CD8-positive, alpha-beta memory T cell (primary cell): ENCODE data around the gene RGS7. TPM values are rescaled to one million over a fixed set of nuclear protein-coding genes. Genes with fewer than 3 reads are reported as not detected.

ENCODE experiments used
- CTCF ChIA-PET: fragments of 350-600 bp; sonication (Branson Sonifier 250); formaldehyde crosslinking; loops from one replicate; lab custom pipeline; 2021; ENCODE audit warnings: antibody characterized with exemption; lab: Charles Lee
- POLR2A ChIA-PET: fragments of 350-600 bp; sonication (Branson Sonifier 250); formaldehyde crosslinking; loops from one replicate; lab custom pipeline; 2021; ENCODE audit warnings: antibody characterized with exemption; lab: Charles Lee
- DNase-seq, 5 donors: peaks; one replicate each; pipeline versions ENCODE4 v3.0.0 to v3.0.0-alpha.2; 2020 to 2022; ENCODE audit warnings: mixed read lengths in 1 of 5
- H3K27ac ChIP-seq: one replicate; pipeline ENCODE4 v1.7.0; 2013; ENCODE audit warnings: low read depth, mild to moderate bottlenecking, low read length, moderate library complexity
- H3K27me3 ChIP-seq: 2 replicates; pipeline ENCODE4 v1.7.0; 2013; ENCODE audit warnings: low read length, mild to moderate bottlenecking; ENCODE audit not compliant: insufficient read depth, poor library complexity, severe bottlenecking
- H3K36me3 ChIP-seq: 2 replicates; pipeline ENCODE4 v1.7.0; 2013; ENCODE audit warnings: mild to moderate bottlenecking, low read length, moderate library complexity; ENCODE audit not compliant: insufficient read depth
- H3K4me1 ChIP-seq: 2 replicates; pipeline ENCODE4 v1.7.0; 2013; ENCODE audit warnings: mild to moderate bottlenecking, low read length, moderate library complexity; ENCODE audit not compliant: insufficient read depth
- H3K4me3 ChIP-seq: 2 replicates; pipeline ENCODE4 v1.7.0; 2013; ENCODE audit warnings: mild to moderate bottlenecking, low read length
- H3K9me3 ChIP-seq: 2 replicates; pipeline ENCODE4 v1.7.0; 2013; ENCODE audit warnings: mild to moderate bottlenecking, low read length
- H3K27ac Mint-ChIP-seq, 8 donors: one replicate each; pipeline ENCODE4 v1.8.0; 2020 to 2021; ENCODE audit warnings: mixed read lengths in 8 of 8, mild to moderate bottlenecking in 6 of 8, inconsistent platforms in 3 of 8, moderate library complexity in 3 of 8
- H3K27me3 Mint-ChIP-seq, 2 donors: one replicate each; pipeline ENCODE4 v1.8.0; 2020 to 2021; ENCODE audit warnings: mixed read lengths in 2 of 2, mild to moderate bottlenecking in 1 of 2, moderate library complexity in 1 of 2
- H3K36me3 Mint-ChIP-seq, 3 donors: one replicate each; pipeline ENCODE4 v1.8.0; 2020 to 2021; ENCODE audit warnings: mixed read lengths in 3 of 3, inconsistent platforms in 1 of 3, mild to moderate bottlenecking in 1 of 3
- H3K4me1 Mint-ChIP-seq, 3 donors: one replicate each; pipeline ENCODE4 v1.8.0; 2020 to 2021; ENCODE audit warnings: mixed read lengths in 3 of 3, inconsistent platforms in 1 of 3, mild to moderate bottlenecking in 1 of 3
- H3K4me3 Mint-ChIP-seq, 7 donors: one replicate each; pipeline ENCODE4 v1.8.0; 2020 to 2021; ENCODE audit warnings: mixed read lengths in 7 of 7, mild to moderate bottlenecking in 6 of 7, moderate library complexity in 4 of 7, inconsistent platforms in 2 of 7
- H3K9me3 Mint-ChIP-seq, 5 donors: one replicate each; pipeline ENCODE4 v1.8.0; 2020 to 2022; ENCODE audit warnings: mixed read lengths in 5 of 5, mild to moderate bottlenecking in 3 of 5, moderate library complexity in 2 of 5, inconsistent platforms in 1 of 5
- polyA plus RNA-seq: library from polyadenylated mRNA; unstranded; fragments of 300-500 nt; fragmentation: Illumina TruSeq; gene quantifications from one replicate; pipeline ENCODE4 v1.2.3, GENCODE V29; 2021
- total RNA-seq, 2 experiments: library from RNA; stranded (reverse); gene quantifications; one replicate each; pipeline ENCODE4 v1.2.3, GENCODE V29; 2021

The RGS7 gene
- total and polyA plus RNA-seq, 3 experiments from 2014 or later = not detected

DNA sequence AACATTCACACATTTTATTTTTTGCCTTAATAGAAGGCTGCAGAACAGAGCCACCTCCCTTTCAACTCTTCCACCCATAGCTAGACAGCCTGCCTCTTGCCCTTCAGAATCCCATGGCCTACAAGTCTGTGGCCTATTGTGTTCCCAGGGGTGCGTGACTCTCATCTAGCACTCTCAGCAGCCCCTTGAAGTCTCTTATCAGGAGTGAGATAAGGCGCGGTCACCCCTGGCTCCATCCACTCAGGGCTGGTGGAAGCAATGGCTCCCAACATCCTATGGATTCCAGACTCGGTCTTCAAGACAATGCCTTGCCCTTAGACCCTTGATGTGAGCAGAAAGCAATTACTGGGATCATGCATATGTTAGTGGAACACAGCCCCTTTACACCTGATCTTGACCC lies 480.9 kb downstream of the RGS7 start:
- no peak overlapping the region for H3K27ac ChIP-seq
- H3K4me1 ChIP-seq = no peaks in the 10 kb centered on the region
- ChIA-PET POLR2A (no interaction called here), CTCF (no interaction called here)
- Mint-ChIP-seq H3K4me1 (no peaks in the 10 kb centered on the region), H3K27me3 (no peaks in the 10 kb centered on the region), H3K27ac (no peak overlapping the region), H3K9me3 (peaks cover 2 to 15% (median 8%) of the 10 kb centered on the region in 5 donors), H3K4me3 (no peak overlapping the region), H3K36me3 (no peaks in the 10 kb centered on the region)
- no peak for DNase-seq
- H3K27me3 ChIP-seq = no peaks in the 10 kb centered on the region
- H3K4me3 ChIP-seq = no peak overlapping the region
- no peaks in the 10 kb centered on the region for H3K9me3 ChIP-seq
- no peaks in the 10 kb centered on the region for H3K36me3 ChIP-seq

GRCh38 chr1:240869071-240869470 lies 487.9 kb downstream of the RGS7 start:
- H3K9me3 ChIP-seq = no peaks in the 10 kb centered on the region
- H3K27me3 ChIP-seq = no peaks in the 10 kb centered on the region
- ChIA-PET POLR2A (no interaction called here), CTCF (no interaction called here)
- no peak overlapping the region for H3K27ac Mint-ChIP-seq
- no peak overlapping the region for H3K4me3 Mint-ChIP-seq
- no peaks in the 10 kb centered on the region for H3K27me3 Mint-ChIP-seq
- no peaks in the 10 kb centered on the region for H3K36me3 ChIP-seq
- H3K4me1 ChIP-seq = no peaks in the 10 kb centered on the region
- H3K9me3 Mint-ChIP-seq = peaks cover 0 to 8% (median 6%) of the 10 kb centered on the region in 5 donors
- no peaks in the 10 kb centered on the region for H3K36me3 Mint-ChIP-seq
- no peak overlapping the region for H3K27ac ChIP-seq
- no peak overlapping the region for H3K4me3 ChIP-seq
- H3K4me1 Mint-ChIP-seq = no peaks in the 10 kb centered on the region
- DNase-seq = no peak

DNA sequence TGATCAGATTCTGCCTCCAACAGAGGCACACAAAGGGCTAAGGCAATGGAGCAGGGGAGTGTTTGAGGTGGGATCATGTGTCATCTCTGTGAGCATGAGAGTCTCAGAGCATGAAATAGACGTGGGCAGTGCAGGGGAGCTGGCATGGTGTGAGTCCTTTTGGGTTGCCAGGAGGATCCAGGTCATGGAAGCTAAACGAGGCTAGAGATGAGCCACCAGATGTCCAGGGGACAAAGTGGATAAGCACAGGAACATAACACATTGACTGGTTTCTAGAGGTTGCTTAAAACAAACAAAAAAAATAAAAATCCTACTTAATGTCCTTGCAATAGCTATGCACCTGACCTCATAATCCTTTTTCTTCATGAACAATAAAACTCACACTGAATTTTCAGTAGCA lies 490.3 kb downstream of the RGS7 start:
- peaks cover under 1 to 7% (median 5%) of the 10 kb centered on the region in 5 donors for H3K9me3 Mint-ChIP-seq
- H3K27ac Mint-ChIP-seq = no peak overlapping the region
- H3K36me3 ChIP-seq = no peaks in the 10 kb centered on the region
- H3K27ac ChIP-seq = no peak overlapping the region
- H3K4me1 ChIP-seq = no peaks in the 10 kb centered on the region
- CTCF ChIA-PET = no interaction called here
- no peak overlapping the region for H3K4me3 Mint-ChIP-seq
- H3K4me3 ChIP-seq = no peak overlapping the region
- POLR2A ChIA-PET = no interaction called here
- no peak for DNase-seq
- H3K9me3 ChIP-seq = no peaks in the 10 kb centered on the region
- no peaks in the 10 kb centered on the region for H3K27me3 Mint-ChIP-seq
- H3K27me3 ChIP-seq = no peaks in the 10 kb centered on the region
- H3K4me1 Mint-ChIP-seq = no peaks in the 10 kb centered on the region
- no peaks in the 10 kb centered on the region for H3K36me3 Mint-ChIP-seq

DNA sequence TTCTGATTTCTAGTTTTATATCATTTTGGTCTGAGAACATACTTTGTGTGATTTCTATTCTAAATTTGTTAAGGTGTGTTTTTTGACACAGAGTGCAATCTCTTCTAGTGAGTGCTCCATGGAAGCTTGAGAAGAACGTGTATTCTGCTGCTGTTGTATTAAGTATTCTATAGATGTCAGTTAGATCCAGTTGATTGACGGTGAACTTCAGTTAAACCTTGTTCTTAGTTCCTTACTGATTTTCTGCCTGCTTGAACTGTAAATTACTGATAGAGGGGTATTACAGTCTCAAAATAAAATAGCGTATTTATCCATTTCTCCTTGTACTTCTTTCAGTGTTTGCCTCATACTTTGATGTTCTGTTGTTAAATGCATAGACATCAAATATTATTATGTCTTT lies 497.0 kb downstream of the RGS7 start:
- Mint-ChIP-seq H3K4me3 (no peak overlapping the region), H3K27me3 (no peaks in the 10 kb centered on the region), H3K27ac (no peak overlapping the region), H3K9me3 (peaks cover 0 to 19% (median 2%) of the 10 kb centered on the region in 5 donors), H3K4me1 (no peaks in the 10 kb centered on the region), H3K36me3 (no peaks in the 10 kb centered on the region)
- Histone ChIP-seq H3K9me3 (no peaks in the 10 kb centered on the region), H3K36me3 (no peaks in the 10 kb centered on the region), H3K27ac (no peak overlapping the region), H3K4me1 (no peaks in the 10 kb centered on the region), H3K4me3 (no peak overlapping the region), H3K27me3 (no peaks in the 10 kb centered on the region)
- ChIA-PET CTCF (no interaction called here), POLR2A (no interaction called here)
- no peak for DNase-seq

- peaks cover 0 to 20% (median 4%) of the 10 kb centered on the region in 5 donors for H3K9me3 Mint-ChIP-seq
- no peaks in the 10 kb centered on the region for H3K4me1 Mint-ChIP-seq
- no peaks in the 10 kb centered on the region for H3K27me3 Mint-ChIP-seq
- Histone ChIP-seq H3K4me3 (no peak overlapping the region), H3K4me1 (no peaks in the 10 kb centered on the region), H3K36me3 (no peaks in the 10 kb centered on the region), H3K27ac (no peak overlapping the region), H3K27me3 (no peaks in the 10 kb centered on the region), H3K9me3 (no peaks in the 10 kb centered on the region)
- no peak overlapping the region for H3K27ac Mint-ChIP-seq
- no peak for DNase-seq
- CTCF ChIA-PET = no interaction called here
- POLR2A ChIA-PET = no interaction called here
- H3K36me3 Mint-ChIP-seq = no peaks in the 10 kb centered on the region
- no peak overlapping the region for H3K4me3 Mint-ChIP-seq
Observed at GRCh38 chr1:240854367-240854766, 502.6 kb downstream of the RGS7 start.

DNA sequence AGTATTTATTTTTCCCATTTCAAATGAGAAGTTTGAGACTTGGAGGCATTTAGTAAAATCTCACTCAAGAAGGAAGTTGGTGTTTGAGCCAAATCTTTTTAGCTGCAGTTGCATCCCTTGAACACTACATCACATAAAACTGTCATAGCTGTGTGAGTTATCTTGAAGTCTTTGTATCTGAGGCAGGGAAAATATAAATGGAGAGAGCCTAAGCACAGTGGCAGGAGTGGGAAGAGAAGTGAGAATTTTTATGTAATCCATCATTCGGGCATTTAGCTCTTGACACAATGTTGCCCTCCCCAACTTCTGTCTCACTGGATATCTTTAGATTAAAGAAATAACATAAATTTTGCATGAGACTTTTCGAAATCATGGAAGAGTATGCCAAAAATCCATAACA lies 509.7 kb downstream of the RGS7 start:
- H3K9me3 Mint-ChIP-seq = peaks cover 0 to 18% (median 7%) of the 10 kb centered on the region in 5 donors
- Histone ChIP-seq H3K4me1 (no peaks in the 10 kb centered on the region), H3K36me3 (no peaks in the 10 kb centered on the region), H3K9me3 (no peaks in the 10 kb centered on the region), H3K27me3 (no peaks in the 10 kb centered on the region), H3K27ac (no peak overlapping the region), H3K4me3 (no peak overlapping the region)
- no peaks in the 10 kb centered on the region for H3K27me3 Mint-ChIP-seq
- no peak overlapping the region for H3K4me3 Mint-ChIP-seq
- no peak overlapping the region for H3K27ac Mint-ChIP-seq
- CTCF ChIA-PET = no interaction called here
- H3K36me3 Mint-ChIP-seq = no peaks in the 10 kb centered on the region
- no peak for DNase-seq
- POLR2A ChIA-PET = no interaction called here
- no peaks in the 10 kb centered on the region for H3K4me1 Mint-ChIP-seq

- H3K4me3 Mint-ChIP-seq = no peak overlapping the region
- no peak overlapping the region for H3K27ac Mint-ChIP-seq
- H3K27me3 Mint-ChIP-seq = no peaks in the 10 kb centered on the region
- no peaks in the 10 kb centered on the region for H3K9me3 ChIP-seq
- no peaks in the 10 kb centered on the region for H3K36me3 ChIP-seq
- ChIA-PET CTCF (no interaction called here), POLR2A (no interaction called here)
- H3K9me3 Mint-ChIP-seq = peaks cover 0 to 26% (median 9%) of the 10 kb centered on the region in 5 donors
- DNase-seq = no peak
- H3K27ac ChIP-seq = no peak overlapping the region
- no peaks in the 10 kb centered on the region for H3K27me3 ChIP-seq
- H3K36me3 Mint-ChIP-seq = peaks cover 0 to 2% (median 0%) of the 10 kb centered on the region in 3 donors
- no peak overlapping the region for H3K4me3 ChIP-seq
- H3K4me1 ChIP-seq = no peaks in the 10 kb centered on the region
- H3K4me1 Mint-ChIP-seq = no peaks in the 10 kb centered on the region
Observed at GRCh38 chr1:240844486-240844885, 512.5 kb downstream of the RGS7 start.

GRCh38 chr1:240843798-240844197 lies 513.2 kb downstream of the RGS7 start:
- no peak overlapping the region for H3K27ac Mint-ChIP-seq
- DNase-seq = no peak
- H3K27ac ChIP-seq = no peak overlapping the region
- ChIA-PET CTCF (no interaction called here), POLR2A (no interaction called here)
- no peaks in the 10 kb centered on the region for H3K4me1 ChIP-seq
- H3K4me3 Mint-ChIP-seq = no peak overlapping the region
- H3K36me3 ChIP-seq = no peaks in the 10 kb centered on the region
- H3K9me3 ChIP-seq = no peaks in the 10 kb centered on the region
- no peaks in the 10 kb centered on the region for H3K27me3 Mint-ChIP-seq
- H3K36me3 Mint-ChIP-seq = peaks cover 0 to 2% (median 0%) of the 10 kb centered on the region in 3 donors
- no peaks in the 10 kb centered on the region for H3K27me3 ChIP-seq
- no peak overlapping the region for H3K4me3 ChIP-seq
- H3K4me1 Mint-ChIP-seq = no peaks in the 10 kb centered on the region
- peaks cover 0 to 26% (median 7%) of the 10 kb centered on the region in 5 donors for H3K9me3 Mint-ChIP-seq

DNA sequence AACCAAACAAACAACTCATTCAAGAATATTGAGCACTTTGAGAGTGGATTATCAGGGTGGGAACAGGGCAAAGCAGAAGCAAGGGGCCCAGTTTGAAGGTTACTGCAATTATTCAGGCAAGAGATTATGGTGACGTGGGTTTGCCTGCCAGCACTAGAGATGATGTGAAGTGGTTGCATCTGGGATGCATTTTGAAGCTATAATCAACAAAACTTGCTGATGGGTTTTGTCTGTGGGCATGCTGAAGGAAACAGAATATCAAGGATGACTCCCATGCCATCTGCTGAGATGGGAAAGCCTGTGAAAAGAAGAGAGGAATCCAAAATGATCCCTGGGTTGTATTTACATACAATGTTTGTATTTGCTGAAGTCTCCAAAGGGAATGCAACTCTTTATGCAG lies 520.7 kb downstream of the RGS7 start:
- Histone ChIP-seq H3K4me3 (no peak overlapping the region), H3K9me3 (no peaks in the 10 kb centered on the region), H3K4me1 (no peaks in the 10 kb centered on the region), H3K36me3 (no peaks in the 10 kb centered on the region), H3K27ac (no peak overlapping the region), H3K27me3 (no peaks in the 10 kb centered on the region)
- Mint-ChIP-seq H3K4me1 (no peaks in the 10 kb centered on the region), H3K9me3 (peaks cover 0 to 17% (median 8%) of the 10 kb centered on the region in 5 donors), H3K36me3 (peaks cover 0 to 2% (median 0%) of the 10 kb centered on the region in 3 donors), H3K27ac (no peak overlapping the region), H3K4me3 (no peak overlapping the region), H3K27me3 (no peaks in the 10 kb centered on the region)
- CTCF ChIA-PET = no interaction called here
- no peak for DNase-seq
- POLR2A ChIA-PET = no interaction called here
